NCI-H2107 treated with DMSO at 0.1 percent for 48 hours (cell line): ENCODE results near the gene TFG.

ENCODE experiments used
- DNase-seq: peaks from one replicate; lab custom pipeline; 2025; ENCODE audit not compliant: unreplicated experiment; lab: John Stamatoyannopoulos, UW

TFG gene

GRCh38 chr3:100703865-100704264 lies 5.4 kb upstream of the TFG start:
- DNase-seq: no peak

GRCh38 chr3:100706365-100706764 lies 2.9 kb upstream of the TFG start:
- no peak for DNase-seq

- DNase-seq: no peak
These were observed 678 bp upstream of the TFG start for GRCh38 chr3:100708644-100708988.

DNA sequence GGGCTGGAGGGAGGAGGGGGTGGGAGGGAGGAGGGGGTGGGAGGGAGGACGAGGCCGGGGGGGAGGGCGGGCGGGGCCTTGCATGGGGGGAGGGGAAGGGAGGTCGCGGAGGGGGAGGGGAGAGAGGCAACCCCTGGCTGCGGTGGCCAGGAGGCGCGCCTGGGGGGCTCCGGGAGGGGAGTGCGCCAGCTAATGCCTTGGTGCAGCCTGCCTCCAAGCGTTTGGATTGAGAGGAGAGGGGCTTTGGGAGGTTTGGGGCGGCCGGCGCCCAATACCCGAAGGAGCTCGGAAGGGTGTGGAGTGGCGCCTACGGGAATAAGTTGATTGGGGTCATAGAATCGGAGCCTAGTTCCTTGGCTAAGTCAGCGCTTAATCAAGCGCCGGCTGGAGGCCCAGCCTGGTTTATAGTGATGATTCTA lies 557 bp downstream of the TFG start:
- no peak for DNase-seq

GRCh38 chr3:100710261-100710968 lies 1.1 kb downstream of the TFG start:
- no peak for DNase-seq

- DNase-seq: no peak
These were observed 5.9 kb downstream of the TFG start for GRCh38 chr3:100715176-100715575.

GRCh38 chr3:100717063-100717462 lies 7.8 kb downstream of the TFG start:
- DNase-seq: no peak

DNA sequence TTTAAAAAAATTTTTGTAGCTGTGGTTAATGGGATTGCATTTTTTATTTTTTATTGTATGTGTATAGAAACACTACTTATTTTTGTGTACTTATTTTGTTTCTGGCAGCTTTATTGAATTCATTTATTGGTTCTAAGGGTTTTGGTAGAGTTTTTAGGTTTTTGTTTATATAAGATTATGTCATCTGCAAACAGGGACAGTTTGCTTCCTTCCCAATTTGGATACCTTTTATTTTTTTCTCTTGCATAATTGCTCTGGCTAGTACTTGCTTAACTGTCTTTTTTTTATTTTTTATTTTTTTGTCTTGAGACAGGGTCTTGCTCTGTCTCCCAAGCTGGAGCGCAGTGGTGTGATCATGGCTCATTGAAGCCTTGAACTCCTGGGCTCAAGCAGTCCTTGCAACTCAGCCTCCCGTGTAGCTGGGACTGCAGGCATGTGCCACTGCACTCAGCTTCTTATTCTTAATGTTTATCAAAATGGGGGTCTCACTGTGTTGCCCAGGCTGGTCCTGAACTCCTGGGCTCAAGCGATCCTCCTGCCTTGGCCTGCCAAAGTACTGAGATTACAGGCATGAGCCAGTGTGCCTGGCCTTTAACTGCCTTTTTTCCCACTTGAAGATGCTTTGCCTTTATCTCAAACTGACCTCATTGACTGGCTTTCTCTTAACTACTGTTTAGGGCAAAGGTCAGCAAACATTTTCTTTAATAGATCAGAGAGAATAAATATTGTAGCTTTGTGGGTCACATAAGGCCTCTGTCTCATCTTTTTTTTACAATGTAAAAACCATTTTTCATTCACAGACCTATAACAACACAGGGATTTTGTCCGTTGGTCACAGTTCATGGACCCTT lies 8.6 kb downstream of the TFG start:
- no peak for DNase-seq

- no peak for DNase-seq
These were observed 9.8 kb downstream of the TFG start for GRCh38 chr3:100719136-100719535.

GRCh38 chr3:100720426-100720825 lies 11.1 kb downstream of the TFG start:
- DNase-seq: no peak

DNA sequence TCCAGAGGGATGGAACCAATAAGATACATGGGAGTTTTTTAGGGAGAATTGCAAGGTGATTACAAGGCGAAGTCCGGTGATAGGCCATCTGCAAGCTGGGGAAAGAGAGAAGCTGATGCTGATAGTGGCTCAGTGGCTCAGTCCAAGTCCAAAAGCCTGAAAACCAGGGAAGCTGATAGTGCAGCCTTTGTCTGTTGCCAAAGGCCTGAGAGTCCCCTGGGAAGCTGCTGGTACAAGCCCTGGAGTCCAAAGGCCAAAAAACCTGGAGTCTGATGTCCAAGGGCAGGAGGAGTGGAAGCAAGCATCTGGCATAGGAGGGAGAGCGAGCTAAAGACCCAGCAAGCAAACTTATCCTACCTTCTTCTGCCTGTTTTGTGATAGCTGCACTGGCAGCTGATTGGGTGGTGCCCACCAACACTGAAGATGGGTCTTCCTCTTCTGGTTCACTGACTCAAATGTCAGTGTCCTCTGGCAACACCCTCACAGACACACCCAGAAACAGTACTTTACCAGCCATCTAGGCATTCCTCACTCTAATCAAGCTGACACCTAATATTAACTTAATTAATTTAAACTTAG lies 16.7 kb downstream of the TFG start:
- DNase-seq: no peak

DNA sequence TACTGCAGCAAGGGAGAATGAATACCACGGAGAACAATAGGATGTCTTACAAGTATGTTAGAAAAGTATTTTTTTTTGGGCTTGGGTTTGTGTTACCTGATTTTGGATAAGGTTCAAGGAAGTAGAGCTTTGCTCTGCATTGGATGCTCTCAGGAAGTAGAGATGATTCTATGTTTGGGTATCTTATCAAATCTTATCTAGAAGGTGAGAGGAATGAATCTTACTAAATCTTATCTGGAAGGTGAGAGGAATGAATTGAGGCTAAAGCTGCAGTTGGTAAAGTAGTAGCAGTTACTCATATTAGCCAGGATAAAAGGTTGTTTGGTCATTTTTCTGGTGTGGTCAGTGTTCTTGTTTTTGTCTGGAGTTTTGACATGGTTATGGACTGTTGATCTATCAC lies 17.4 kb downstream of the TFG start:
- DNase-seq: no peak

GRCh38 chr3:100730524-100730923 lies 21.2 kb downstream of the TFG start:
- DNase-seq: no peak

DNA sequence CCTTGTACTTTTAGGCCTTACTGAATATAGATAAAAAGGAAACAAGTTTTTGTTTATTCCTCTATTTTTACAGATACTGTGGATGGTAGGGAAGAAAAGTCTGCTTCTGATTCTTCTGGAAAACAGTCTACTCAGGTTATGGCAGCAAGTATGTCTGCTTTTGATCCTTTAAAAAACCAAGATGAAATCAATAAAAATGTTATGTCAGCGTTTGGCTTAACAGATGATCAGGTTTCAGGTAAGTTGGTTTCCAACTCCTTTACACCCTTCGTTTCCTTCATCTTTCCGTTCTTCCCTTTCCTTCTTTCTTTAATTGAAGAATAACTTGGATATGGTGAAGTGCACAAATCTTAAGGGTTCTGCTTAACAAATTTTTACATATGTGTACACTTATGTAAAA lies 23.1 kb downstream of the TFG start:
- no peak for DNase-seq

DNA sequence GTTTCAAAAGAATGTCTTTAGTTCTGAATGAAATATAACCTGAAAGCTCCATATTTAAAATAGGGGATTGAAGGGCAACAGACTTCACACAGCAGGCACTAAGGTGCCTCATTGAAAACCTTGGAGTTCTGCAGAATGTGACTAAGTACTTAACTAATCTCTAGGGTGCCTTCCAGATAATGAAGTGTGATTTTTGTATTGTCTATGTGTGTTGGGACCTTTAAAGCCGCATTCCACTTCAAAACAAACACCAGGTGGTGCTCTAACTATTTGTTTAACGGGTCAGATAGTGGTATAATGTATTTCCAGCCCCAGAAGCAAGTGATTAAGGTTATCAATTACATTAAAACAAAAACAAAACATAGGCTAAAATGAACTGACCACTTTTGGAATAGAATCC lies 28.0 kb downstream of the TFG start:
- DNase-seq: peak; percentile 89

GRCh38 chr3:100740207-100740606 lies 30.9 kb downstream of the TFG start:
- DNase-seq: no peak

GRCh38 chr3:100743535-100743934 lies 34.2 kb downstream of the TFG start:
- DNase-seq: no peak

DNA sequence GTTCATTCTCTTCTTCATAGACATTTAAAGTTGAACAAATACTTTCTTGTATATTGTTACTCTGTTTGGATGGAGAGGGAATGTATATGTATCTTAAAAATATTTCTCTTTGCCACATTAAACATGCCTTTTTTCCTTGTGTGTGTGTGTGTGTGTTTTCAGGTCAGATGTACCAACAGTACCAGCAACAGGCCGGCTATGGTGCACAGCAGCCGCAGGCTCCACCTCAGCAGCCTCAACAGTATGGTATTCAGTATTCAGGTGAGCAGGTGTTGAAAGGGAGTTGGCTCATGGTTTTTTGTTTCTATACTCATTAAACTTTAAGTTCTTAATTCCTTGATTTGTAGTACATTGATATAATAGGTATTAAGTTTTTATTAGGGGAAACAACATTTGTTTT lies 35.4 kb downstream of the TFG start:
- DNase-seq: no peak

DNA sequence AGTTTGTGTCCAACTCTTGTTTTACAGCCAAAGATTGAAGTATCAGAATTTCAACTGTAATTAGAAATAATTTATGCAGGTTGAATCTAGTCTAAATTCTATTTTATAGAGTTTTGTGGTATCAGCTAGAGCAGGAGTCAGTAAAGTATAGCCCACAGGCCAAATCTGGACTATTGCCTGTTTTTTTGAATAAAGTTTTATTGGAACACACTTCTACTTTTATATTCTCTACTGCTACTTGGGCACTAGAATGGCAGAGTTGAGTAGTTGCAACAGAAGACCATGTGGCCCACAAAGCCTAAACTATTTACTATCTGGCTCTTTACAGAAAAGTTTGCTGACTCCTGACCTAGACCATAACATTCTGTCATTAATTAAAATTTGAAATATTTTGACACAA lies 36.3 kb downstream of the TFG start:
- no peak for DNase-seq

DNA sequence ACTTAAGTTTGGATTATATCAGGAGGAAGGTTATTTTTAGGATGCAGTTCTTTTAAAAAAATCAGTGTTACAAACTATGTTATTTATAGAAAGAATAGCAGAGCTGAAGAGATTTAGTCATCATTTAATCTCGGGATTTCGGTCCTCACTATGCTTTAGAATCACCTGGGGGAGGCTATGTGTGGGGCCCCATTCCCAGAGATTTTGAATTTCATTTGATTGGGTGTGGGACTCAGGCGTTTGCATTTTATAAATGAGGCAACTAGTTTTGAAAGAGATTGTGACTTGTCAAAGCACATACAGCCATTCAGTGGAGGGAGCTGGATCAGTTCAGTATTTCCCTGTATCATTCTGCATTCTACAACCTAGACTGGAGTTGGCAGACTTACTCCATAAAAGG lies 36.8 kb downstream of the TFG start:
- DNase-seq: no peak

DNA sequence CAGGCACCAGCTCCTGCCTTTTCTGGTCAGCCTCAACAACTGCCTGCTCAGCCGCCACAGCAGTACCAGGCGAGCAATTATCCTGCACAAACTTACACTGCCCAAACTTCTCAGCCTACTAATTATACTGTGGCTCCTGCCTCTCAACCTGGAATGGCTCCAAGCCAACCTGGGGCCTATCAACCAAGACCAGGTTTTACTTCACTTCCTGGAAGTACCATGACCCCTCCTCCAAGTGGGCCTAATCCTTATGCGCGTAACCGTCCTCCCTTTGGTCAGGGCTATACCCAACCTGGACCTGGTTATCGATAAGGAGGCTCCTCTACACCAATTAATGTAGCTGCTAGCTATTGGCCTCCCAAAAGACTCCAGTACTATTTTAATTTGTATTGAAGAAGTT lies 38.9 kb downstream of the TFG start:
- DNase-seq: no peak

DNA sequence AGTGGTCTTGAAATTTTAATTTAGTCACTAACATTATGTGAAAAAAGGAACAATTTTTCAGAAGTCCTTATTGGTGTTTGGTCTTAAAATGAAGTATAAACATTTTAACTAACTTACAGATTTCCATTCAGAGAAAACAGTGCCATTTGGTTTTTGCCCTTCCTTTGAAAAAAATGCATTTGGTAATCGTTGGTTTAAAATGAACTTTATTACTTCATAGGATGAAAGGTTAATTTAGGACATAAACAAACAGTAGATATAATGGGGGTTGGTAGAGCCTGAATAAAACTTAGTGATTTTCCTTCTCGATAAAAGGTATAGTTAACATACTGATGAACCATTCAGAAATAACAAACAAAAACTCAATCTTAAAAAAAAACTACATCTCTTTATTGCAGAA lies 39.7 kb downstream of the TFG start:
- no peak for DNase-seq
